ENCODE data around the gene HOXA6. TPM values are rescaled to one million over a fixed set of nuclear protein-coding genes. Genes with fewer than 3 reads are reported as not detected.

HOXA6 gene
- total RNA-seq, 1 experiment from 2014 or later, result 3.3 TPM

DNA sequence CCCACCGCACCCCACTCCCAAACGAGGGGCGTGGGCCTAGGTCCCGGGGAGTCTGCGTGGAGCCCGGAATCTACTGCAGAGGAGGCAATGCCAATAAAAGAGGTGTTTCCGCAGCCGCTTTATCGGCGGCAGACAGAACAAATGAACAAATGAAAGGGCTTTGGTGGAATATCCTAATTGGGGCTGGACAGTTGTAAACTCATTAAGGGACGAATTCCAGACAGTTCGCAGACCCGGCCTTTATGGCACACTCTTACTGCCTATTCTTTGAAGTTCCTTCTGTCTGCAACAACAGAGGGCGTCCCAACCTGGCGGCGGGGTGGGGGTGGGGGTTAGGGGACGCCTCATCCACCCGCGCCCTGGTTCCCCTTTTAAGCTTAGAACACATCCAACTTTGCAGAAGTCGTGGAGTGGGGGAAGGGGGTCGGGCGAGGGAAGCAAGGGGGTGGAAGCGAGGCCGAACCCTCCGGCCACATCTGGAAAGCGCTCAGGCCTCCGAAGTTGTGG lies 13.7 kb upstream of the HOXA6 start:
- Histone ChIP-seq H3K27ac (ENCODE audit: low read length) (peak overlapping the region; percentile 81), H3K4me3 (ENCODE audit: low read depth in 2 of 2, low read length in 2 of 2) (peak overlapping the region; percentile 71 to 80), H3K36me3 (ENCODE audit: control insufficient read depth, insufficient read depth, low read length) (no peaks in the 10 kb centered on the region; the same call in 1 of the 2 replicates), H3K27me3 (ENCODE audit: control insufficient read depth, insufficient read depth, low read length) (no peaks in the 10 kb centered on the region), H3K4me1 (ENCODE audit: control insufficient read depth, insufficient read depth, low read length) (no peaks in the 10 kb centered on the region), H3K9me3 (ENCODE audit: control insufficient read depth, insufficient read depth, low read depth, low read length) (no peaks in the 10 kb centered on the region)
- DNase-seq (ENCODE audit: low read depth, low spot score) (no peak), ATAC-seq (no peak)
- in situ Hi-C loops (cut with HindIII; ENCODE audit: low pct_unique_long_range_greater_than_20kb, low sequenced_read_pairs), result no loop called here
- intact Hi-C loops (cut with micrococcal nuclease; ENCODE audit: unreplicated experiment), result loop anchor here (2.0 to 5.0 kb wide), 2 partner anchors 478 to 784 kb away; no protein-coding TSS in a partner anchor
- ChIA-PET POLR2A (interaction anchor here (0.6 kb wide), 1 partner anchor 62 kb away, joined by 4 read pairs; no protein-coding TSS in a partner anchor), CTCF (interaction anchor here (0.6 to 2.5 kb wide), 12 partner anchors 11 to 1269 kb away, joined by 3 to 24 read pairs (median 4); no protein-coding TSS in a partner anchor)
- no TSS peak for BruUV-seq (replicated peaks)
- TF ChIP-seq POLR2AphosphoS5 (IDR thresholded peaks at IDR 0.05; ENCODE audit: low read depth, low read length) (no peak), SIN3A (IDR thresholded peaks at IDR 0.05; ENCODE audit: borderline replicate concordance, insufficient read depth, low read depth, low read length) (no peak), TCF7L2 (IDR thresholded peaks at IDR 0.05; ENCODE audit: low read depth, low read length) (no peak)
- TF ChIP-seq, protein P1, sequence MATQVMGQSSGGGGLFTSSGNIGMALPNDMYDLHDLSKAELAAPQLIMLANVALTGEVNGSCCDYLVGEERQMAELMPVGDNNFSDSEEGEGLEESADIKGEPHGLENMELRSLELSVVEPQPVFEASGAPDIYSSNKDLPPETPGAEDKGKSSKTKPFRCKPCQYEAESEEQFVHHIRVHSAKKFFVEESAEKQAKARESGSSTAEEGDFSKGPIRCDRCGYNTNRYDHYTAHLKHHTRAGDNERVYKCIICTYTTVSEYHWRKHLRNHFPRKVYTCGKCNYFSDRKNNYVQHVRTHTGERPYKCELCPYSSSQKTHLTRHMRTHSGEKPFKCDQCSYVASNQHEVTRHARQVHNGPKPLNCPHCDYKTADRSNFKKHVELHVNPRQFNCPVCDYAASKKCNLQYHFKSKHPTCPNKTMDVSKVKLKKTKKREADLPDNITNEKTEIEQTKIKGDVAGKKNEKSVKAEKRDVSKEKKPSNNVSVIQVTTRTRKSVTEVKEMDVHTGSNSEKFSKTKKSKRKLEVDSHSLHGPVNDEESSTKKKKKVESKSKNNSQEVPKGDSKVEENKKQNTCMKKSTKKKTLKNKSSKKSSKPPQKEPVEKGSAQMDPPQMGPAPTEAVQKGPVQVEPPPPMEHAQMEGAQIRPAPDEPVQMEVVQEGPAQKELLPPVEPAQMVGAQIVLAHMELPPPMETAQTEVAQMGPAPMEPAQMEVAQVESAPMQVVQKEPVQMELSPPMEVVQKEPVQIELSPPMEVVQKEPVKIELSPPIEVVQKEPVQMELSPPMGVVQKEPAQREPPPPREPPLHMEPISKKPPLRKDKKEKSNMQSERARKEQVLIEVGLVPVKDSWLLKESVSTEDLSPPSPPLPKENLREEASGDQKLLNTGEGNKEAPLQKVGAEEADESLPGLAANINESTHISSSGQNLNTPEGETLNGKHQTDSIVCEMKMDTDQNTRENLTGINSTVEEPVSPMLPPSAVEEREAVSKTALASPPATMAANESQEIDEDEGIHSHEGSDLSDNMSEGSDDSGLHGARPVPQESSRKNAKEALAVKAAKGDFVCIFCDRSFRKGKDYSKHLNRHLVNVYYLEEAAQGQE (IDR thresholded peaks at IDR 0.05; ENCODE audit: insufficient read depth in 1 of 2, low read depth in 2 of 2, low read length in 1 of 2), result no peak
- TF ChIP-seq, protein P2, sequence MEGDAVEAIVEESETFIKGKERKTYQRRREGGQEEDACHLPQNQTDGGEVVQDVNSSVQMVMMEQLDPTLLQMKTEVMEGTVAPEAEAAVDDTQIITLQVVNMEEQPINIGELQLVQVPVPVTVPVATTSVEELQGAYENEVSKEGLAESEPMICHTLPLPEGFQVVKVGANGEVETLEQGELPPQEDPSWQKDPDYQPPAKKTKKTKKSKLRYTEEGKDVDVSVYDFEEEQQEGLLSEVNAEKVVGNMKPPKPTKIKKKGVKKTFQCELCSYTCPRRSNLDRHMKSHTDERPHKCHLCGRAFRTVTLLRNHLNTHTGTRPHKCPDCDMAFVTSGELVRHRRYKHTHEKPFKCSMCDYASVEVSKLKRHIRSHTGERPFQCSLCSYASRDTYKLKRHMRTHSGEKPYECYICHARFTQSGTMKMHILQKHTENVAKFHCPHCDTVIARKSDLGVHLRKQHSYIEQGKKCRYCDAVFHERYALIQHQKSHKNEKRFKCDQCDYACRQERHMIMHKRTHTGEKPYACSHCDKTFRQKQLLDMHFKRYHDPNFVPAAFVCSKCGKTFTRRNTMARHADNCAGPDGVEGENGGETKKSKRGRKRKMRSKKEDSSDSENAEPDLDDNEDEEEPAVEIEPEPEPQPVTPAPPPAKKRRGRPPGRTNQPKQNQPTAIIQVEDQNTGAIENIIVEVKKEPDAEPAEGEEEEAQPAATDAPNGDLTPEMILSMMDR (IDR thresholded peaks at IDR 0.05), result no peak

DNA sequence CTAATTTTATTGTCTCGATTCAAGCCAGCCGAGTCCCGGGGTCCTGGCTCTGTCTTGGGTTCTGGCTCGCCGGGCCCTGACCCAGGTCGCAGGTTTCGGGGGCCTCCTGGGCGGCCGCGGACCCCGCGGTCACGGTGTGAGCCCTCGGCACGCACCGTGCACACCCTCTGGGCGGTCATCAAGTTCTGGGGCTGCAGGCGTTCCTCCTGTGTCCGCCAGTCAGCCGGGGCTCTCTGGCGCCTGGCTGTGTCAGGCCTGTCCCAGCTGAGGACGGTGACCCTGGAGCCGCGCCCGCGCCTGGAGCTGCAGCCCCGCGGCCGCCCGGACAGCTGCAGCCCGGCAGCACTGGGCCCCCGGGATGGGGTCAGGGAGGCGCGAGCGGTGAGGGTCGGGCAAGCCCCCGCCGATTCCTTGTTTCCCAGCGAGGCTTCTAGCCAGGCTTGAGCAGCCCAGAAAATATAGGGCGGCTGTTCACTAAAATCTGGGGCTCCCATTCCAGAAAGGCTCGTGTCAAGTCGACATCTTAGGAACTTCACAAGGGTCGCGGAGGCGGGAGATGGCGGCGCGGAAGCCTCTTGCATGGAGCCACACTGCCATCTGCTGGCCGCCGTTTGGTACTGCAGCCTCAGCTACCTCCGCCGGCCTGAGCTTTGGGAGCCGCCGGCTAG lies 13.1 kb upstream of the HOXA6 start:
- ATAC-seq (peak; percentile 87), DNase-seq (ENCODE audit: low read depth, low spot score) (no peak)
- Histone ChIP-seq H3K4me1 (ENCODE audit: control insufficient read depth, insufficient read depth, low read length) (no peaks in the 10 kb centered on the region), H3K9me3 (ENCODE audit: control insufficient read depth, insufficient read depth, low read depth, low read length) (no peaks in the 10 kb centered on the region), H3K36me3 (ENCODE audit: control insufficient read depth, insufficient read depth, low read length) (no peaks in the 10 kb centered on the region; the same call in 1 of the 2 replicates), H3K4me3 (ENCODE audit: low read depth in 2 of 2, low read length in 2 of 2) (peak overlapping the region; percentile 71 to 80), H3K27me3 (ENCODE audit: control insufficient read depth, insufficient read depth, low read length) (no peaks in the 10 kb centered on the region), H3K27ac (ENCODE audit: low read length) (peak overlapping the region; percentile 81)
- no TSS peak for BruUV-seq (replicated peaks)
- ChIA-PET CTCF (interaction anchor here (0.5 to 2.5 kb wide), 12 partner anchors 11 to 1268 kb away, joined by 3 to 24 read pairs (median 5); no protein-coding TSS in a partner anchor), POLR2A (interaction anchor here (0.6 kb wide), 1 partner anchor 61 kb away, joined by 4 read pairs; no protein-coding TSS in a partner anchor)
- intact Hi-C loops (cut with micrococcal nuclease; ENCODE audit: unreplicated experiment), result loop anchor here (2.0 to 5.0 kb wide), 2 partner anchors 478 to 783 kb away; no protein-coding TSS in a partner anchor
- TF ChIP-seq SIN3A (IDR thresholded peaks at IDR 0.05; ENCODE audit: borderline replicate concordance, insufficient read depth, low read depth, low read length), result peak; percentile 45; the same call in 1 of the 2 replicates
- TF ChIP-seq, protein P2 (IDR thresholded peaks at IDR 0.05), result peak; percentile 100
- TF ChIP-seq TCF7L2 (IDR thresholded peaks at IDR 0.05; ENCODE audit: low read depth, low read length), result no peak
- in situ Hi-C loops (cut with HindIII; ENCODE audit: low pct_unique_long_range_greater_than_20kb, low sequenced_read_pairs), result no loop called here

Data from Panc1 (cell line).